ENCODE measurements around the gene KPNB1. TPM values are rescaled to one million over a fixed set of nuclear protein-coding genes. Genes with fewer than 3 reads are reported as not detected.

KPNB1 gene
- total RNA-seq, 2 donors from 2014 or later = 73.4 to 137 TPM

DNA sequence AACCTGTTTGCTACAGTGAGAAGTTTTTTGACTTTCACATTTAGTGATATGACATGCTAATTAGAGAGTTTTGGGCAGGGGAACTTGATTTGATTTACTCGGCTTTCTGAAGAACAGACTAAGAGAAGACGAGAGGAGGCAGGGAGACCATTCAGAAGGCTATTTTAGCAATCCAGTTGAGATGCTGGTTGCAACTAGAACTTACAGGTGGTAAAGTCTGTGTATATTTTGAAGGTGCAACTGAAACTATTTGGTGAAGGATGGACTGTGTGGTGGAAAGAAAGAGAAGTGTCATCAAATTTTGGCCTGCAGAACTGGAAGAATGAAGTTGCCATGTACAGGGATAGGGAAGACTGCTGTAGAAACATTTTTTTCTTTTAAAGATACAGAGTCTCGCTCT is 42.2 kb upstream of the KPNB1 start:
- ATAC-seq (no peak), DNase-seq (no peak)
- intact Hi-C loops (cut with DNase I) = no loop called here

DNA sequence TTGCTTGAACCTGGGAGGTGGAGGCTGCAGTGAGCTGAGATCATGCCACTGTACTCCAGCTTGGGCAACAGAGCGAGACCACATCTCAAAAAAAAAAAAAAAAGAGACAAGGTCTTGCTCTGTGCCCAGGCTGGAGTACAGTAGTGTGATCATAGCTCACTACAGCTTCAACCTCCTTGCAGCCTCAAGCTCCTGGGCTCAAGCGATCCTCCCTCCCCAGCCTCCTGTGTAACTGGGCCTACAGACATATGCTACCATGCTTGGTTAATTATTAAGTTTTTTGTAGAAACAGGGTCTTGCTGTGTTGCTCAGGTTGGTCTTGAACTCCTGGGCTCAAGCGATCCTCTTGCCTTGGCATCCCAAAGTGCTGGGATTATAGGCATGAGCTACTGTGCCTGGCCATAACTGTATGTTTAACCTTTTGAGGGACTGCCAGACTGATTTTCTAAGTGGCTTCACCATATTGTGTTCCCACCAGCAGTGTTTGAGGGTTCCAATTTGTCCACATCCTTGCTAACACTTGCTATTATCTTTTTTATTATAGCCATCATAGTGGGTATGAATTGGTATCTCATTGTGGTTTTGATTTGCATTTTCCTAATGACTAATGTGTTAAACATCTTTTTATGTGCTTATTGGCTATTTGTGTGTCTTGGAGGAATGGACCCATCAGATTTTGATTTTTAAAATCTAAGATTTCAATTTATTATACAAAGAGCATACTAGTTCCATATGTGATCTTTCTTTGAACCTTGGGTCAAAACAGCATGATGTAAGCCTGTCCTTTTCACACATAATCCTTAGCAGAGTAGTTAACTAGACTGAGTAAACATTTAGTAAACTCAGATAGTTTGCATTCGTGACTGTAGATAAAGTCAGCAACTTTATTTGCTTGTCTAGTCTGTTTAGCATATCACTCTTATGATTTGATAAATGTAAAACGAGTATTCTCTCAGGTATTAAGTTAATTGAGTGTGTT is 38.1 kb upstream of the KPNB1 start:
- no peak for ATAC-seq
- peak overlapping the region in 1 of 4 donors; percentile 32 for H3K27ac ChIP-seq
- H3K36me3 ChIP-seq (replicated peaks in 1 of 2; ENCODE audit: insufficient read depth in 1 of 2, low read depth in 2 of 2) = peaks cover 0 to 8% of the 10 kb centered on the region in 2 donors
- H3K27me3 ChIP-seq = no peaks in the 10 kb centered on the region
- no peak for DNase-seq
- TF ChIP-seq POLR2A (IDR thresholded peaks at IDR 0.05) = no peak
- TF ChIP-seq, protein P1, sequence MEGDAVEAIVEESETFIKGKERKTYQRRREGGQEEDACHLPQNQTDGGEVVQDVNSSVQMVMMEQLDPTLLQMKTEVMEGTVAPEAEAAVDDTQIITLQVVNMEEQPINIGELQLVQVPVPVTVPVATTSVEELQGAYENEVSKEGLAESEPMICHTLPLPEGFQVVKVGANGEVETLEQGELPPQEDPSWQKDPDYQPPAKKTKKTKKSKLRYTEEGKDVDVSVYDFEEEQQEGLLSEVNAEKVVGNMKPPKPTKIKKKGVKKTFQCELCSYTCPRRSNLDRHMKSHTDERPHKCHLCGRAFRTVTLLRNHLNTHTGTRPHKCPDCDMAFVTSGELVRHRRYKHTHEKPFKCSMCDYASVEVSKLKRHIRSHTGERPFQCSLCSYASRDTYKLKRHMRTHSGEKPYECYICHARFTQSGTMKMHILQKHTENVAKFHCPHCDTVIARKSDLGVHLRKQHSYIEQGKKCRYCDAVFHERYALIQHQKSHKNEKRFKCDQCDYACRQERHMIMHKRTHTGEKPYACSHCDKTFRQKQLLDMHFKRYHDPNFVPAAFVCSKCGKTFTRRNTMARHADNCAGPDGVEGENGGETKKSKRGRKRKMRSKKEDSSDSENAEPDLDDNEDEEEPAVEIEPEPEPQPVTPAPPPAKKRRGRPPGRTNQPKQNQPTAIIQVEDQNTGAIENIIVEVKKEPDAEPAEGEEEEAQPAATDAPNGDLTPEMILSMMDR (IDR thresholded peaks at IDR 0.05) = no peak
- WGBS, 2 donors = 68 to 73% methylated on average over 5 of the region's 5 CpGs
- intact Hi-C loops (cut with DNase I) = loop anchor here (10.0 kb wide), 2 partner anchors 117 to 387 kb away; no protein-coding TSS in a partner anchor
- no peaks in the 10 kb centered on the region for H3K9me3 ChIP-seq
- H3K4me1 ChIP-seq = peaks cover 11% of the 10 kb centered on the region
- no peak overlapping the region for H3K4me3 ChIP-seq

More for the DNA sequence above, 42.2 kb upstream of the KPNB1 start:
- H3K4me3 ChIP-seq = no peak overlapping the region
- H3K9me3 ChIP-seq = no peaks in the 10 kb centered on the region
- no peak for TF ChIP-seq POLR2A (IDR thresholded peaks at IDR 0.05)
- TF ChIP-seq, protein P1 (IDR thresholded peaks at IDR 0.05) = no peak
- H3K27me3 ChIP-seq = no peaks in the 10 kb centered on the region
- H3K27ac ChIP-seq = no peak overlapping the region
- H3K4me1 ChIP-seq = peaks cover 11% of the 10 kb centered on the region
- H3K36me3 ChIP-seq (replicated peaks in 1 of 2; ENCODE audit: insufficient read depth in 1 of 2, low read depth in 2 of 2) = peaks cover 0 to 4% of the 10 kb centered on the region in 2 donors
- 88% methylated on average over 3 of the region's 3 CpGs for WGBS, 2 donors

DNA sequence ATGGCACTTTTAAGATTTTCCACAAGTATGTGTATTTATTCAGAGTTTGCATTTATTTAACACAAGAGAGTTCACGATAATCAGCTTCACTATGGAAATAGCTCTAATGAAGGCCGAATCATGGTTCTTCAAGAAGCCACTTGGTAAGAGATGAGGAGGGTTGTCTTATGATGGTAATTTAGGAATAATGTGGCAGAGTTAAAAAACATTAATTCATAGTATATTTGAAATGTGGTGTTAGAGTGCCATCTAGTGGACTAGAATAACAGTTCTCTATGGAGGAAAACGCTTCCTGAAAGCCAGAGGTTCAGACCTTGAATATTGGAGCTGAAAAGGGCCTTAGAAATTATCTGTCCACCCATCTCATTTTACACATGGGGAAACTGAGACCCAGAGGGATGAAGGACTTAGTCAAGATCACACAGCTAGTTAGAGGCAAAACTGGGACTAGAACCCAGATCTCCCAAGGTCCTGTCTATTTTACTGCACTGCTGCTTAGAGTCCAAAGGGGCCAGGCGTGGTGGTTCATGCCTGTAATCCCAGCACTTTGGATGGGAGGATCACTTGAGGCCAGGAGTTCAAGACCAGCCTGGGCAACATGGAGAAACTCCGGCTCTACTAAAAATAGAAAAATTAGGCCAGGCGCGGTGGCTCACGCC is 33.8 kb upstream of the KPNB1 start:
- peaks cover 25% of the 10 kb centered on the region for H3K4me1 ChIP-seq
- ATAC-seq (peak; percentile 63), DNase-seq (no peak)
- WGBS, 2 donors = 68 to 71% methylated on average over 8 of the region's 8 CpGs
- TF ChIP-seq, protein P1 (IDR thresholded peaks at IDR 0.05) = peak; percentile 35 to 86 (median 73)
- no peak for TF ChIP-seq POLR2A (IDR thresholded peaks at IDR 0.05)
- peaks cover 8 to 14% of the 10 kb centered on the region in 2 donors for H3K36me3 ChIP-seq (replicated peaks in 1 of 2; ENCODE audit: insufficient read depth in 1 of 2, low read depth in 2 of 2)
- H3K27ac ChIP-seq = no peak overlapping the region
- H3K27me3 ChIP-seq = no peaks in the 10 kb centered on the region
- no peak overlapping the region for H3K4me3 ChIP-seq
- intact Hi-C loops (cut with DNase I) = loop anchor here (10.0 kb wide), 2 partner anchors 121 to 391 kb away; no protein-coding TSS in a partner anchor
- no peaks in the 10 kb centered on the region for H3K9me3 ChIP-seq

DNA sequence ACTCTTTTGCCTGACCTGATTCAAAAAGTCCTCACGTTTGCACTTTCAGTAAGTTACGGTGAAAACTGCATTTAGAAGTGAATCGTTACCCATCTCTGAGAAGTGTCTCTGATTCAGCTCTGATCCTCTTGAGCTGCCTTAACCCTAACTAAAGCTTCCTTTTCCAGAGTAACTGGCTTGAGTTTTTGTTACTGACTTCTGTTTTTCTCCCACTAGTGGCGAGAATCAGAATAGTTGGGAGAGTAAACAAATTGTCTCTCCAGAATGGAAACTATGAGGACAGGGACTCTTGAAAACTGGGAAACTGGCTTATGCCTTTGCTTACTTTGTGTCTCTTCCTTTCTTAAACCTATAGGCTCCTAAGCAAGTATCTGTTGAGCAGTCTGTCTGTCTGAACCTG is 31.3 kb upstream of the KPNB1 start:
- Histone ChIP-seq H3K9me3 (no peaks in the 10 kb centered on the region), H3K4me3 (no peak overlapping the region), H3K36me3 (replicated peaks in 1 of 2; ENCODE audit: insufficient read depth in 1 of 2, low read depth in 2 of 2) (peaks cover 8 to 12% of the 10 kb centered on the region in 2 donors), H3K27ac (peak overlapping the region in 1 of 4 donors; percentile 22), H3K4me1 (peaks cover 24% of the 10 kb centered on the region), H3K27me3 (no peaks in the 10 kb centered on the region)
- DNase-seq (no peak), ATAC-seq (no peak)
- 64 to 75% methylated on average over 4 of the region's 4 CpGs for WGBS, 2 donors
- intact Hi-C loops (cut with DNase I) = loop anchor here (10.0 kb wide), 2 partner anchors 124 to 394 kb away; no protein-coding TSS in a partner anchor
- TF ChIP-seq, protein P1 (IDR thresholded peaks at IDR 0.05) = peak in 2 of 7 experiments; percentile 8 to 18
- TF ChIP-seq POLR2A (IDR thresholded peaks at IDR 0.05) = no peak
